GM12891 (cell line): ENCODE data around the gene ZNF236.
"Not testable (repeated sequence)": the region's sequence is repeated elsewhere in the genome, so short reads cannot be mapped to it uniquely, and the experiment has no call there.

ENCODE experiments used
- DNase-seq: peaks from one replicate; pipeline ENCODE4 v3.0.0; 2011; ENCODE audit warnings: low spot score; ENCODE audit not compliant: insufficient read length
- FAIRE-seq: peaks from 2 replicates; lab custom pipeline; 2011; peaks lifted over from hg19 to GRCh38; lab: Jason Lieb, UNC
- PAX5 ChIP-seq: IDR thresholded peaks from 2 replicates; pipeline ENCODE4 v1.6.1; 2011; ENCODE audit warnings: low read length, moderate library complexity, mild to moderate bottlenecking; ENCODE audit not compliant: insufficient read depth, severe bottlenecking
- POLR2A ChIP-seq: IDR thresholded peaks from 2 replicates; pipeline ENCODE4 v1.6.1; 2011; ENCODE audit warnings: low read depth, low read length, control low read depth
- POLR2AphosphoS5 ChIP-seq: IDR thresholded peaks from 2 replicates; pipeline ENCODE4 v1.6.1; 2011; ENCODE audit warnings: low read depth, low read length, control low read depth
- POU2F2 ChIP-seq: IDR thresholded peaks from 2 replicates; pipeline ENCODE4 v1.6.1; 2011; ENCODE audit warnings: low read depth, mild to moderate bottlenecking, control low read depth, low read length, moderate library complexity
- SPI1 ChIP-seq: IDR thresholded peaks from 2 replicates; pipeline ENCODE4 v1.6.1; 2011; ENCODE audit warnings: low read depth, low read length, control low read depth
- TAF1 ChIP-seq: IDR thresholded peaks from 2 replicates; pipeline ENCODE4 v1.6.1; 2011; ENCODE audit warnings: low read depth, low read length, control low read depth

The ZNF236 gene

GRCh38 chr18:76955524-76956170 is 133.3 kb downstream of the ZNF236 start:
- TF ChIP-seq POLR2AphosphoS5 (no peak), POU2F2 (no peak), PAX5 (no peak), SPI1 (no peak), TAF1 (no peak), POLR2A (no peak)
- no peak for FAIRE-seq

DNA sequence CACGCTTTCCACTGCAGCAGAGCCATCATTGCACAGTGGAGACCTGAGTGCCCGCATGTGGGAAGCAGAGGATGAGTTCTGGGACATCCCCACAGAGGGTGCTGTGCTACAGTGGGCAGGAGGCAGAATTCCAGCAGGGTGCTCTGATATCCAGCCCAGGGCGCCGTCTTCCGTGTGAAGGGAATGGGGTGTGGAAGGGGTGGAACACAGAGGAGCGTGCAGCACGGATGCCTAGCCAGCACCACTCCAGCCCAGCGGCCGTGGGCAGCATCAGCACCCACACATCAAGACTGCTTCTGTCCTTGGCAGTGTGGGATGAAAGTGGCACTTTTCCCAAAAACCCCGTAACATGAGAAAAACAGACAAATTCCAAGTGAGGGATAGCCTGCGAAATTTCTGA is 134.3 kb downstream of the ZNF236 start:
- FAIRE-seq: no peak
- DNase-seq: no peak
- TF ChIP-seq POLR2A (no peak), TAF1 (no peak), SPI1 (no peak), POLR2AphosphoS5 (no peak), POU2F2 (no peak), PAX5 (no peak)

More at GRCh38 chr18:76955524-76956170, 133.3 kb downstream of the ZNF236 start:
- no peak for DNase-seq

- no peak for DNase-seq
- no peak for FAIRE-seq
Observed at GRCh38 chr18:76957384-76958355, 135.3 kb downstream of the ZNF236 start.

GRCh38 chr18:76958692-76959341 is 136.5 kb downstream of the ZNF236 start:
- TF ChIP-seq POU2F2 (no peak), PAX5 (no peak), POLR2AphosphoS5 (no peak), SPI1 (no peak)
- DNase-seq (no peak), FAIRE-seq (no peak)

More at GRCh38 chr18:76957384-76958355, 135.3 kb downstream of the ZNF236 start:
- TF ChIP-seq POU2F2 (no peak), POLR2A (no peak), PAX5 (no peak), TAF1 (no peak), SPI1 (no peak), POLR2AphosphoS5 (no peak)

DNA sequence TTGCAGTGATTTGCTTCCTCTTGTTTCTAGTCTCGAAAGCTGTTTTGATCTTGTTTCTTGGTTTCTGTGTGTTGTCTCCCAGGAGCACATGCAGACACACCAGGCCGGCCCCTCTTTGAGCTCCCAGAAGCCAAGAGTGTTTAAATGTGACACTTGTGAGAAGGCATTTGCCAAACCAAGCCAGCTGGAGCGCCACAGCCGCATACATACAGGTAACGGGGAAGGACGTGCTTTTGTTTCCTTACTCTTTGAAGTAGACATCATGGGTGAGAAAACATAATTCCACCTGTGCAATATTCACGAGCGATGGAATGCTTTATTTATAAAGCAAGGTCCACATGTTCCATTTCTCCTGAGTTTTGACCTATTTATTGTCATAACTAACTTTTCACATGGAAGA is 137.2 kb downstream of the ZNF236 start:
- DNase-seq (no peak), FAIRE-seq (no peak)
- TF ChIP-seq POU2F2 (no peak), POLR2A (no peak), TAF1 (no peak)

DNA sequence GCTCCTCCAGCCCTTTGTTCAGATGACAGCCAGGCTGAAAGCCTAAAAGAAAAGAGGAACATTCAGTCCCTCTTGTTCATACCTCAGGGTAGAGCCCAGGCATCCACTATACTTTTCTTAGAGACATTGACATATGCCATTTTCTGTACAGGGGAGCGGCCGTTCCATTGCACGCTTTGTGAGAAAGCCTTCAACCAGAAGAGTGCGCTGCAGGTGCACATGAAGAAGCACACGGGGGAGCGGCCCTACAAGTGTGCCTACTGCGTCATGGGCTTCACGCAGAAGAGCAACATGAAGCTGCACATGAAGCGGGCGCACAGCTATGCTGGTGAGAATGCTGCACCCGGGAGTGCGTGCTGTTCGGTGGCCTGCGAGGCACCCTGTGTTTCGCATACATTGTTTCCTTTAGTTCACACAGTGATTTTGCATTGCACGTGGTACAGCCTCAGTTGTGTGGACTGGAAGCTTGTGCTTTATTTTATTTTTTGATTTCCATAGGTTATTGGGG is 138.2 kb downstream of the ZNF236 start:
- no peak for DNase-seq
- FAIRE-seq: peak; percentile 76
- TF ChIP-seq PAX5: no peak

DNA sequence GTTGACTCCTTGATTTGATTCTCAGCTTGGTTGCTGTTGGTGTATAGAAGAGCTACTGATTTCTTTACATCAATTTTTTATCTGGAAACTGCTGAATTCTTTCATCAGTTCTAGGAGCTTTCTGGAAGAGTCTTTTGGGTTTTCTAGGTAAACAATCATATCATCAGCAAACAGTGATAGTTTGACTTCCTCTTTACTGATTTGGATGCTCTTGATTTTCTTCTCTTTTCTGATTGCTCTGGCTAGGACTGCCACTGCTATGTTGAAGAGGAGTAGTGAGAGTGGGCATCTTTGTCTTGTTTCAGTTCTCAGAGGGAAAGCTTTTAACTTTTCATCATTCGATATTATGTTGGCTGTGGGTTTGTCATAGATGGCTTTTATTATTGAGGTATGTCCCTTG is 140.5 kb downstream of the ZNF236 start:
- FAIRE-seq (no peak), DNase-seq (no peak)
- no peak for TF ChIP-seq POLR2A
- TF ChIP-seq SPI1: peak; percentile 59

GRCh38 chr18:76963936-76964335 is 141.6 kb downstream of the ZNF236 start:
- DNase-seq (no peak), FAIRE-seq (no peak)
- no peak for TF ChIP-seq POLR2A
- no peak for TF ChIP-seq SPI1
- TF ChIP-seq POU2F2: no peak
- TF ChIP-seq PAX5: no peak
- no peak for TF ChIP-seq POLR2AphosphoS5
- no peak for TF ChIP-seq TAF1

DNA sequence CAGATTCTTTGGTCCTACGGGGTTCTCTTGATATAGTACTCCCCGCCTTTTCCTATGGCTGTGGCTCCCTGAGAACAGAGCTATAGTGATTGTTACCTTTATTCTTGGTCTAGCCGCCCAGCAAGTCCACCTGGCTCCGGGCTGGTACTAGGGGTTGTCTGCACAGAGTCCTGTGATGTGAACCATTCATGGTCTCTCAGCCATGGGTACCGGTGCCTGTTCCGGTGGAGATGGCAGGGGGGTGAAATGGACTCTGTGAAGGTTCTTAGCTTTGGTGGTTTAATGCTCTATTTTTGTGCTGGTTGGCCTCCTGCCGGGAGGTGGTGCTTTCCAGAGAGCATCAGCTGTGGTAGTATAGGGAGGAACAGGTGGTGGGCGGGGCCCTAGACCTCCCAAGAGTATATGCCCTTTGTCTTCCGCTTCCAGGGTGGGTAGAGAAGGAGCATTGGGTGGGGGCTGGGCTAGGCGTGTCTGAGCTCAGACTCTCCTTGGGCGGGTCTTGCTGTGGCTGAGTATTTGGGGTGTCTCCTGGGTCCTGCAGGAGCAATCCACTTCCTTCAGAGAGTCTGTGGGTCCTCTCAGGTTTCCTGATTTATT is 143.3 kb downstream of the ZNF236 start:
- not testable (repeated sequence) for DNase-seq, FAIRE-seq

DNA sequence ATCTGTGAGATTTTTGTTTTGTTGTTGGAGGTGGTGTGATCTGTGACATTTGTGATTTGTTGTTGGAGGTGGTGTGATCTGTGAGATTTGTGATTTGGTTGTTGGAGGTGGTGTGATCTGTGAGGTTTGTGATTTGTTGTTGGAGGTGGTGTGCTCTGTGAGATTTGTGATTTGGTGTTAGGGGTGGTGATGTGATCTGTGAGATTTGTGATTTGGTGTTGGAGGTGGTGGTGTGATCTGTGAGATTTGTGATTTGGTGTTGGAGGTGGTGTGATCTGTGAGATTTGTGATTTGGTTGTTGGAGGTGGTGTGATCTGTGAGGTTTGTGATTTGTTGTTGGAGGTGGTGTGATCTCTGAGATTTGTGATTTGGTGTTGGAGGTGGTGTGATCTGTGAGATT is 144.9 kb downstream of the ZNF236 start:
- FAIRE-seq: peak; percentile 98
- DNase-seq: not testable (repeated sequence)
